GM21723 (cell line): Measurements from ENCODE around the gene ULK4.
"Not testable (repeated sequence)": the region's sequence is repeated elsewhere in the genome, so short reads cannot be mapped to it uniquely, and the experiment has no call there.

Source experiments
- ATAC-seq: cut with Tn5 transposase; IDR thresholded peaks from one replicate; pipeline ENCODE4 v1.9.1; 2021; ENCODE audit warnings: mild to moderate bottlenecking, moderate library complexity; ENCODE audit not compliant: unreplicated experiment

The ULK4 gene

GRCh38 chr3:41961751-41962679 lies at the start of gene ULK4:
TSS of gene ULK4 (minus strand) at chr3:41962103. CDS start at chr3:41954759, 7,344 bp downstream.
- ATAC-seq, result peak; percentile 92

DNA sequence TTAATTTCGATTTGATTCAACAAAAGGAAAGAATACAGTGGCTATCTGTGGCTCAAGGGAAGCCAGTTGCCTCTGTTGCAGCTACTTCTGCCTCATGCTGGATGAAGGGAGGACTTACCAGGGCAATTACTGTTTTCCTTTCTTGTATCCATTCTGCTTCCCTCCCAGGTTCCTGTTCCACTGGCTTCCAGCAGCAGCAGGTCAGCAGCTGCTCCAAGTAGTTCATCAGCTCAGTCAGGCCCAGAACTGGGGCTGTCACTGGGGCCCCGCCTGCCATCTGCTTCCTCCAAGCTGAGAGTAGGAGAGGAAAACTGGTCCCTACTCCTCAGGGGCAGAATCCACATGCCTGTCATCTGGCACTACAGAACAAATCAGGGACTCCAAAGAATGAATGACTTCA lies 48.6 kb upstream of the ULK4 start:
- no peak for ATAC-seq

GRCh38 chr3:42009456-42009855 lies 47.6 kb upstream of the ULK4 start:
- no peak for ATAC-seq

- ATAC-seq, result no peak
Observed at GRCh38 chr3:42007785-42008184, 45.9 kb upstream of the ULK4 start.

- ATAC-seq, result no peak
Observed at GRCh38 chr3:42005401-42005800, 43.5 kb upstream of the ULK4 start.

DNA sequence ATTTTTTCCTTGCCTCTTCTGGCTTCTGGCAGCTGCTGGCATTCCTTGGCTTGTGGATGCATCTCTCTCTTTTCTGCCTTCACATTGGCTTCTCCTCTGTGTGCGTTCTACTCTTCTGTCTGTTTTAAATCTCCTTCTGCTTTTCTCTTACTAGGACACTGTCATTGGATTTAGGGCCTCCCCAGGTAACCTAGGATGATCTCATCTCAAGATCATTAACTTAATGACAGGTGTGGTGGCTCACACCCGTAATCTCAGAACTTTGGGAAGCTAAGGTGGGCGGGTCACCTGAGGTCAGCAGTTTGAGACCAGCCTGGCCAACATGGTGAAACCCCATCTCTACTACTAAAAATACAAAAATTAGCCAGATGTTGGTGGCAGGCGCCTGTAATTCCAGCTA lies 40.9 kb upstream of the ULK4 start:
- ATAC-seq, result no peak

DNA sequence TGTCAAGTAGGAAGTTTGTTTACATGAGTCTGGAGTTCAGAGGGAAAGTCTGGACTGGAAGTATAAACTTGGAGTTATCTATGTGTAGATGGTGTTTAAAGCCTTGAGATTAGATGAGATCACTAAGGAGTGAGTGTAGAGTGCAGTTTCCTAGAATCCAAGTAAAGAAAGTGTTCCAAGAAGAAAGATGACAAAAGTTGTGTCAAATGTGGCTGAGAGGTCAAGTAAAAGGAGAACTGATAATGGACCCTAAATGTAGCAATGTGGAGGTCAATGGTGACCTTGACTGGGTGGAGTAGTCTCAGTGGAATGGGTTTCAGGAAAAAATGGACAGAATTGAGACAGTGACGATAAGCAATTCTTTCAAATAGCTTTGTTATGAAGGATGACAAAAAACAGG lies 39.9 kb upstream of the ULK4 start:
- no peak for ATAC-seq

DNA sequence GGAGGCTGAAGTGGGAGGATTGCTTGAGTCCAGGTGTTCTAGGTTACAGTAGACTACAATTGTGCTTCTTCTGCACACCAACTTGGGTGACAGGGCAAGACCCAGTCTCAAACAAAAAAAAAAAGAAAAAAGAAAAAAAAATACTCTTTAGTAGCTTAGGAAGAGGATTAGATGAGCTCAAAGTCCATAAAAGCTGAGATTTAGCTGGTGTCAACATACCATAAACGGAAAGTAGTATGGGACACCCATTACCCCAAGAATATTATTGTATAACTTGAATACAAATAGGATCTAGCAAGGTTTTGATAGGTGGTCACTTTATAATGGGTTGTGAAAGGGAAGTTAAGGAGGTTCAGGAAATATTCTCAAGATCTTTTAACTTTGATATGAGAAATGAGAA lies 38.0 kb upstream of the ULK4 start:
- ATAC-seq, result no peak

GRCh38 chr3:41997702-41998550 lies 36.0 kb upstream of the ULK4 start:
- no peak for ATAC-seq

GRCh38 chr3:41991437-41991836 lies 29.5 kb upstream of the ULK4 start:
- no peak for ATAC-seq

DNA sequence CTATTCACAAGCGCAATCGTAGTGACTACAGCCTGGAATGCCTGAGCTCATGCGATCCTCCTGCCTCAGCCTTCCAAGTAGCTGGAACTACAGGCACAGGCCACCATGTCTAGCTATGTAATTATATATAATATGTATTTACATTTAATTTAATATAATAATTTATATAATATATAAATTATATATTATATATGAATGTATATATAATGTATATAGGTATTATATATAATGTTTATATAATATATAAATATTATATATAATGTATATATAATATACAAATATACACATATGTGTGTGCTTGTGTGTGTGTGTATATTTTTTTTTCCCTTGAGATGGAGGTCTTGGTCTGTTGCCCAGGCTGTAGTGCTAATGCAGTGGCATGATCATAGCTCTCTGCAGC lies 27.6 kb upstream of the ULK4 start:
- ATAC-seq, result no peak

GRCh38 chr3:41987627-41988026 lies 25.7 kb upstream of the ULK4 start:
- no peak for ATAC-seq

- ATAC-seq, result no peak
Observed at GRCh38 chr3:41986561-41986960, 24.7 kb upstream of the ULK4 start.

- ATAC-seq, result no peak
Observed at GRCh38 chr3:41985018-41985417, 23.1 kb upstream of the ULK4 start.

DNA sequence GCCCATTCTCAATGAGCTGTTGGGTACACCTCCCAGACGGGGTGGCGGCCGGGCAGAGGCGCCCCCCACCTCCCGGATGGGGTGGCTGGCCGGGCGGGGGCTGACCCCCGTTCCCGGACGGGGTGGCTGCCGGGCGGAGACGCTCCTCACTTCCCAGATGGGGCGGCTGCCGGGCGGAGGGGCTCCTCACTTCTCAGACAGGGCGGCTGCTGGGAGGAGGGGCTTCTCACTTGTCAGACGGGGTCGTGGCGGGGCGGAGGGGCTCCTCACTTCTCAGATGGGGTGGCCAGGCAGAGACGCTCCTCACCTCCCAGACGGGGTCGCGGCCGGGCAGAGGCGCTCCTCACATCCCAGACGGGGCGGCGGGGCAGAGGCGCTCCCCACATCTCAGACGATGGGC lies 21.2 kb upstream of the ULK4 start:
- ATAC-seq, result not testable (repeated sequence)

DNA sequence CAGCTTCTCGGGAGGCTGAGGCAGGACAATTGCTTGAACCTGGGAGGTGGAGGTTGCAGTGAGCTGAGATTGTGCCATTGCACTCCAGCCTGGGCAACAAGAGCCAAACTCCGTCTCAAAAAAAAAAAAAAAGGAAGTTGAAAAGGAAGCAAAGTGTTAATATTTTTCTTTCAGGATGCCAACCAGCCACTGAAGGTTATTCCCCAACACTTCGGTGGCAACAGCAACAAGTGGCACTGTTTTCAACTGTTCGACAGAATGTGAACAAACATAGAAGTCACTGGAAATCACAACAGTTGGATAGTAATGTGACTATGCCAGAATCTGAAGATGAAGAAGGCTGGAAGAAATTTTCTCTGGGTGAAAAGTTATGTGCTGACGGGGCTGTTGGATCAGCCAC lies 15.5 kb upstream of the ULK4 start:
- ATAC-seq, result not testable (repeated sequence)

- no peak for ATAC-seq
Observed at GRCh38 chr3:41975416-41976103, 13.7 kb upstream of the ULK4 start.

GRCh38 chr3:41974223-41974622 lies 12.3 kb upstream of the ULK4 start:
- ATAC-seq, result no peak

DNA sequence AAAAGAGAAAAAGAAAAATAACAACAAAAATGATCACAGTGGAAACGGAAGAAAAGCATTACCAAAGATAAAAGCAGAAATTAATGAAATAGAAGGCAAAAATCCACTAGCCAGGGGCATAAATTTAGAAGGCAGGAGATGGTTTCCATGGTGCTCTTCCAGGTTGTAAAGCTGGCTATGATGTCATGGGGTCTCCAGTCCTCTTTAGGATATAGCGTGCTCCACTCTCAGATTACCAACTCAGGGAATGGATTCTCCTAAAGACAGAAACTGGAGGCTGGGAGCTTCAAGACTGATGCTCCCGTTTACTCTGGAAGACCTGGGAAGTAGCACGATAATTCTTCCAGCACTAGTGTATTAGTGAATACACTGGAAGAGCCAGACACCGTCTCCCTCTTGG lies 10.9 kb upstream of the ULK4 start:
- ATAC-seq, result no peak

- no peak for ATAC-seq
Observed at GRCh38 chr3:41966206-41966605, 4.3 kb upstream of the ULK4 start.

DNA sequence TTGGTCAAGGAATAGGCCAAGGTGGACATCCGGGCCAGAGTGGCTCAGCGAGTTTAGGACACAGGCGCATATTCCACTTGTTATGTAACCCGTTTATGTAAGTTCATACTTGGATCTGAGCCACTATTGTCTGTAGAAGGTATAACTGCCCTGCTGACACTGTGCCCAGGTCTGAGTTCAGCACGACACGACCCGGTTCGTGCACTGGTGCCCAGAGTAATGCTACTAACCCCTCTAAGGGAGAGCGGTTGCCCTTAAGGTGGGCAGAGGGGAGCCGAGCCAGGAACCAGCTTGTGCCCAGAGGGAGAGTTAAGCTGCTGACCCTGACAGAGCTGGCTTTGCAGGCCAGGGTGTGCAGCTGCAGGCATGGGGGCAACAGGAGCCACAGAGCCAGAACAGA lies 1.9 kb upstream of the ULK4 start:
- no peak for ATAC-seq
